Measurements from ENCODE around the gene SLC13A3.

- no peak for TF ChIP-seq CTCF (IDR thresholded peaks at IDR 0.05)
- no peak for TF ChIP-seq POLR2A (IDR thresholded peaks at IDR 0.05)
Measured at GRCh38 chr20:46519471-46520068, 131.7 kb downstream of the SLC13A3 start.
